ENCODE data around the gene ARHGAP15.

The ARHGAP15 gene

GRCh38 chr2:143582046-143582747 is 453.0 kb downstream of the ARHGAP15 start:
- DNase-seq (ENCODE audit: low read depth): no peak

- DNase-seq (ENCODE audit: low read depth): no peak
Observed at GRCh38 chr2:143584936-143585335, 455.7 kb downstream of the ARHGAP15 start.

- no peak for DNase-seq (ENCODE audit: low read depth)
Observed at GRCh38 chr2:143586119-143586518, 456.9 kb downstream of the ARHGAP15 start.

GRCh38 chr2:143588746-143589145 is 459.5 kb downstream of the ARHGAP15 start:
- DNase-seq (ENCODE audit: low read depth): no peak

- no peak for DNase-seq (ENCODE audit: low read depth)
Observed at GRCh38 chr2:143594161-143594560, 464.9 kb downstream of the ARHGAP15 start.

- DNase-seq (ENCODE audit: low read depth): no peak
Observed at GRCh38 chr2:143594745-143595144, 465.5 kb downstream of the ARHGAP15 start.

- no peak for DNase-seq (ENCODE audit: low read depth)
Observed at GRCh38 chr2:143600116-143600515, 470.9 kb downstream of the ARHGAP15 start.

- DNase-seq (ENCODE audit: low read depth): no peak
Observed at GRCh38 chr2:143601828-143602227, 472.6 kb downstream of the ARHGAP15 start.

GRCh38 chr2:143603035-143603655 is 473.9 kb downstream of the ARHGAP15 start:
- no peak for DNase-seq (ENCODE audit: low read depth)

GRCh38 chr2:143603846-143604565 is 474.8 kb downstream of the ARHGAP15 start:
- DNase-seq (ENCODE audit: low read depth): no peak

- DNase-seq (ENCODE audit: low read depth): no peak
Observed at GRCh38 chr2:143604566-143604959, 475.3 kb downstream of the ARHGAP15 start.

- DNase-seq (ENCODE audit: low read depth): no peak
Observed at GRCh38 chr2:143607231-143608062, 478.2 kb downstream of the ARHGAP15 start.

GRCh38 chr2:143608063-143608423 is 478.8 kb downstream of the ARHGAP15 start:
- DNase-seq (ENCODE audit: low read depth): no peak

GRCh38 chr2:143608758-143609157 is 479.5 kb downstream of the ARHGAP15 start:
- DNase-seq (ENCODE audit: low read depth): no peak

GRCh38 chr2:143611336-143611735 is 482.1 kb downstream of the ARHGAP15 start:
- DNase-seq (ENCODE audit: low read depth): no peak

GRCh38 chr2:143615562-143615961 is 486.3 kb downstream of the ARHGAP15 start:
- DNase-seq (ENCODE audit: low read depth): no peak

GRCh38 chr2:143616452-143616851 is 487.2 kb downstream of the ARHGAP15 start:
- no peak for DNase-seq (ENCODE audit: low read depth)

- DNase-seq (ENCODE audit: low read depth): no peak
Observed at GRCh38 chr2:143617803-143618415, 488.7 kb downstream of the ARHGAP15 start.

- no peak for DNase-seq (ENCODE audit: low read depth)
Observed at GRCh38 chr2:143622106-143622505, 492.9 kb downstream of the ARHGAP15 start.

- DNase-seq (ENCODE audit: low read depth): no peak
Observed at GRCh38 chr2:143623231-143623908, 494.2 kb downstream of the ARHGAP15 start.

- DNase-seq (ENCODE audit: low read depth): no peak
Observed at GRCh38 chr2:143623909-143624260, 494.7 kb downstream of the ARHGAP15 start.

All from stimulated activated CD4-positive, alpha-beta T cell treated with anti-CD3 and anti-CD28 coated beads, Interleukin-2, amount 100 ng/mL, for 4 hours (primary cell).